ENCODE results near the gene GAS6.
"Not testable (repeated sequence)": the region's sequence is repeated elsewhere in the genome, so short reads cannot be mapped to it uniquely, and the experiment has no call there.

The GAS6 gene

GRCh38 chr13:113804017-113804702, 59.7 kb downstream of the GAS6 start:
- no peak for DNase-seq

GRCh38 chr13:113803409-113804016, 60.4 kb downstream of the GAS6 start:
- DNase-seq = no peak

- peak; percentile 25 for DNase-seq
Observed at GRCh38 chr13:113802761-113803160, 61.1 kb downstream of the GAS6 start.

GRCh38 chr13:113802090-113802531, 61.8 kb downstream of the GAS6 start:
- no peak for DNase-seq

- DNase-seq = no peak
Observed at GRCh38 chr13:113801289-113801961, 62.5 kb downstream of the GAS6 start.

GRCh38 chr13:113800576-113800926, 63.3 kb downstream of the GAS6 start:
- no peak for DNase-seq

- no peak for DNase-seq
Observed at GRCh38 chr13:113798200-113798811, 65.6 kb downstream of the GAS6 start.

GRCh38 chr13:113796964-113797676, 66.8 kb downstream of the GAS6 start:
- DNase-seq = no peak

GRCh38 chr13:113796211-113796963, 67.5 kb downstream of the GAS6 start:
- DNase-seq = no peak

- DNase-seq = not testable (repeated sequence)
Observed at GRCh38 chr13:113795362-113795761, 68.5 kb downstream of the GAS6 start.

GRCh38 chr13:113794764-113795173, 69.1 kb downstream of the GAS6 start:
- no peak for DNase-seq

GRCh38 chr13:113794086-113794485, 69.8 kb downstream of the GAS6 start:
- no peak for DNase-seq

- DNase-seq = no peak
Observed at GRCh38 chr13:113793718-113794085, 70.2 kb downstream of the GAS6 start.

GRCh38 chr13:113792886-113793717, 70.8 kb downstream of the GAS6 start:
- DNase-seq = no peak

- no peak for DNase-seq
Observed at GRCh38 chr13:113792236-113792770, 71.6 kb downstream of the GAS6 start.

GRCh38 chr13:113791761-113792160, 72.1 kb downstream of the GAS6 start:
- no peak for DNase-seq

- DNase-seq = no peak
Observed at GRCh38 chr13:113791226-113791625, 72.7 kb downstream of the GAS6 start.

- not testable (repeated sequence) for DNase-seq
Observed at GRCh38 chr13:113789931-113790330, 73.9 kb downstream of the GAS6 start.

GRCh38 chr13:113789167-113789566, 74.7 kb downstream of the GAS6 start:
- DNase-seq = no peak

GRCh38 chr13:113788413-113789135, 75.3 kb downstream of the GAS6 start:
- no peak for DNase-seq

All from stimulated activated CD4-positive, alpha-beta T cell treated with anti-CD3 and anti-CD28 coated beads, Interleukin-15, amount 100 ng/mL, for 24 hours (primary cell).